ENCODE data around the gene THOC5.
A peak's percentile ranks its signal among the peaks of the same experiment; 100 is the strongest.
"Not testable (repeated sequence)": the region's sequence is repeated elsewhere in the genome, so short reads cannot be mapped to it uniquely, and the experiment has no call there.

THOC5 gene

GRCh38 chr22:29553351-29554224, at the start of gene THOC5:
Gene THOC5 (minus strand): TSS chr22:29553757. CDS start chr22:29549147, 4,610 bp downstream.
- peak; percentile 93 for DNase-seq

- no peak for DNase-seq
Measured at GRCh38 chr22:29598684-29599020, 45.1 kb upstream of the THOC5 start.

GRCh38 chr22:29597871-29598683, 44.5 kb upstream of the THOC5 start:
- not testable (repeated sequence) for DNase-seq

GRCh38 chr22:29596408-29596807, 42.9 kb upstream of the THOC5 start:
- DNase-seq: no peak

GRCh38 chr22:29594447-29594846, 40.9 kb upstream of the THOC5 start:
- DNase-seq: not testable (repeated sequence)

- DNase-seq: no peak
Measured at GRCh38 chr22:29593923-29594322, 40.4 kb upstream of the THOC5 start.

GRCh38 chr22:29587938-29588699, 34.6 kb upstream of the THOC5 start:
- DNase-seq: no peak

GRCh38 chr22:29586193-29586705, 32.7 kb upstream of the THOC5 start:
- DNase-seq: not testable (repeated sequence)

GRCh38 chr22:29584975-29585374, 31.4 kb upstream of the THOC5 start:
- DNase-seq: no peak

- no peak for DNase-seq
Measured at GRCh38 chr22:29581799-29582198, 28.2 kb upstream of the THOC5 start.

GRCh38 chr22:29580200-29580810, 26.7 kb upstream of the THOC5 start:
- DNase-seq: no peak

GRCh38 chr22:29578462-29579200, 25.1 kb upstream of the THOC5 start:
- DNase-seq: no peak

- DNase-seq: no peak
Measured at GRCh38 chr22:29574762-29575450, 21.3 kb upstream of the THOC5 start.

- DNase-seq: no peak
Measured at GRCh38 chr22:29570912-29571549, 17.5 kb upstream of the THOC5 start.

GRCh38 chr22:29570456-29570855, 16.9 kb upstream of the THOC5 start:
- no peak for DNase-seq

- DNase-seq: no peak
Measured at GRCh38 chr22:29569011-29569678, 15.6 kb upstream of the THOC5 start.

- no peak for DNase-seq
Measured at GRCh38 chr22:29567338-29567737, 13.8 kb upstream of the THOC5 start.

GRCh38 chr22:29566513-29566912, 13.0 kb upstream of the THOC5 start:
- not testable (repeated sequence) for DNase-seq

GRCh38 chr22:29563652-29564460, 10.3 kb upstream of the THOC5 start:
- DNase-seq: no peak
